Activated CD8-positive, alpha-beta memory T cell treated with anti-CD3 and anti-CD28 coated beads for 24 hours (primary cell): ENCODE results near the gene PIM2.

Experiments used
- DNase-seq: peaks from one replicate; pipeline ENCODE4 v3.0.0-alpha.2; 2020

Gene PIM2

GRCh38 chrX:48918643-48919340 lies at the start of gene PIM2:
Gene PIM2, minus strand, starts transcription at chrX:48919024. Its CDS starts 190 bp downstream, at chrX:48918834.
- peak; percentile 90 for DNase-seq

DNA sequence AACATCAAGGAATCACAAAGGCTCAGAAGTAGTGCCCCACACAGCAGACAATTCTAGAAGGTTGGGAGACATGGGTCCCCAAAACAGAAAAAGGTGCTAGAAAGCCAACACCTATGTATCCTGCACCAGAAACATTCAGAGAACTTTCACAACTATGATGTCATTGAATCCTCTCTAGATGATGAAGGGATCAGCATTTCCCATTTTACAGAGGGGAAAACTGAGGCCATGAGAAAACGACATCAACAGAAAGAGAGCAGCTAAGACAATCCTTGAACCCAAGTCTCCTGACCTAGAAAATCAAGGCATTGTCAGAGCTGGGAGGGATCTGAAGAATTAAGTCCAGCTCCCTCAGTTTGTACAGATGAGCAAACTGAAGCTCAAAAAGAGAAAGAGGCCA lies 49.6 kb upstream of the PIM2 start:
- no peak for DNase-seq

DNA sequence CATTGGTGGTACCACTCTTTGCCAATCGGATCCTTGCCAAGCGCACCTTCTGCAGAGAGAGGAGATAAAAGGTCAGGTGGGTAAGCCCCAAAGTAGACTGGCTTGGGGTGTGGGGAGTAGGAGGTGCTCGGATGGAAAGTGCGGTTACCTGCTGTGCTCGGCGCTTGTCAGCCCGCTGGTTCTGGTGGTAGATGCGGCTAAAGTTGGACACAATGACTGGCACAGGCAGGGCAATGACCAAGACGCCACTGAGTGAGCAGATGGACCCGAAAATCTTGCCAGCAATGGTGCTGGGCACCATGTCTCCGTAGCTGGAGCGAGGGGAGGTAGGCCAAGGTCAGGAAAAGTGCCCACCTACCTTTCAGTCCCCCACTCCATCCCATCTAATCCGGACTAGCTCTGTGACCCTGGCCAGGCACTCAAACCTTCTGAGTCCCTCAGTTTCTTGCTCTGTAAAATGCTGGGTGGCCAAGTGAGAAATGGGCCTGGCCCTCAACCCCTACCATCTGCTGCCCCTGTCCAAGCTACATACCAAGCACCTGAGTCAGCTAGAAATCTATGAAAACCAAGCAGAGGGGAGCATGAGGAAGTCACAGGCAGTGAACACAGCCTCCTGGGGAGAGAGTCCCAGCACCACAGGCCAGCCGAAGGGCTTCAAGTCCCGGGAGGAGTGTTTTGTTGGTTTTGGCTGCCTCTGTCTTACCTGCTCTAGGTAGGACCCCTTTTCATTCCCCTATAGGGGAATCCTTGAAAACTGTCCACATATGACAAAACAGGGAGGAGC lies 48.2 kb upstream of the PIM2 start:
- no peak for DNase-seq

DNA sequence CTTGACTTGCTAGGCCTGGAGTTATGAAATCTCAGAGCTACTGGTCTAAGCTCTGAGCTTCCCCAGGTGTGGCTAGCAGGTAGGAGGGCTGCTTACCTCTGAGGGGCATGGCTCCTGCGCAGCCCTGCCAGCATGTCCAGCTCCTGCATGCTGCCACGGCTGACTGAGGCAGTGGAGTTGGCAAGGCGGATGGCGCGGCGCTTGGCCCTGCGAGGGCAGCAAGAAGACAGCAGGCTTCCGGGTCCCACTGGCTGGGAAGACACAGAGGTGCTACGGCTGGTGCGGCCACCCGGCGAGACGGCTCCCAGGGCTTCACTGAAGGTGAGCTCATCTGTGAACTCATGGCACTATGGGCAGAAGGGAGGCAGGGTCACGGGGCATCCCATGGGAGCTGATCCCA lies 47.1 kb upstream of the PIM2 start:
- DNase-seq = no peak

GRCh38 chrX:48961585-48962091 lies 42.8 kb upstream of the PIM2 start:
- DNase-seq = no peak

- no peak for DNase-seq
These were observed 41.5 kb upstream of the PIM2 start for GRCh38 chrX:48960291-48960690.

DNA sequence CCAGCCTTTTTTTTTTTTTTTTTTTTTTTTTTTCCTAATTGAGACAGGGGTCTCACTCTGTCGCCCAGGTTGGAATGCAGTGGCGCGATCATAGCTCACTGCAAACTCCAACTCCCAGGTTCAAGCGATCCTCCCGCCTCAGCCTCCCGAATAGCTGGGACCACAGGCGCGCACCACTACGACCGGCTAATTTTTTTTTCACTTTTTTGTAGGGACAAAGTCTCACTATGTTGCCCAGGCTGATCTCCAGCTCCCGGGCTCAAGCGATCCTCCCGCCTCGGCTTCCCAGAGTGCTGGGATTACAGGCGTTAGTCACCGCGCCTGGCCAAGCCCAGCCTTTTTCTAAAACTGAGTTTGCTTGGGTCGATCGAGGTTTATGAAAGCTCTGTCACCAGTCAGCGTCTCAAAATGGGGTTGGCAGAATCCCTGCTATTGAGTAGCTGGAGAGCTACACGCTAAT lies 39.8 kb upstream of the PIM2 start:
- DNase-seq = peak; percentile 66

DNA sequence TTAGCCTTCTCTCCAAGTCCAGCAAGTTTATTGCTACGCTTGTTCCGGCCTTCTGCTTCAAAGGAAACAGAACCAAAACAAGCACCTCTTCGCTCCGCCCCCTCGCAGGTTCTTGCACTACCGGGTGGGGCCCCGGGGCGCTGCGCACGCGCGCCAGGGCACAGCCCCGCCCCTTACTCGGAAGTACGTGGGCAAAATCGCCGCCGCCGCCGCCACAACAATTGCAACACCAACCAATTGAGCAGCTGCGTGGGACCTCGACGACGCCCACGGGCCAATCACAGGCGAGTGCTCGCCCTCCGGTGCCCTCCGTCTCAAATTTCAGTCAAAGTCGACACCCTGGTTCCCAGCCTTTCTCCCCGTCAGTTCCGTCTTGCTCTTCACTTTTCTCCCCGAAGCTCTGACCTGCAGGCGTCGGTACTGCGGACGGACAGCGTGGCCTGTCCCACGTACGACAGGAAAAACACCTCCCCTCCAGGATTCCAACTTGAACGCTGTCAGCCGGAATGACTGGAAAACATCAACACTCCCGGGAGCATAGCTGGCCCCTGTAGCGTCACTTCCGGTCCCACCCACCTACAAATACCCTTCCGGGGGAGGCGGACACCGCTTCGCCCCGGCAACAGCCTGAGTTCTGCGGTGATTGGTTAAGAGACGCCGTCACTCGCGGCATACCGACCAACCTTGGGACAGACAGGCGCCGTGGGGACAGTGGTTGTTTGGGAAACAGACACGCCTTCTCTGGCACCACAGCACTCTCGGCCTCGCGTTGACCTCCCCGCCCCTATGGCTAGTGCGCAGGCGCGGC lies 39.2 kb upstream of the PIM2 start:
- peak; percentile 91 for DNase-seq

- DNase-seq = no peak
These were observed 38.6 kb upstream of the PIM2 start, which contains the start of gene OTUD5 for GRCh38 chrX:48957477-48957826. Gene OTUD5, minus strand, starts transcription at chrX:48957607. Its CDS starts 37 bp downstream, at chrX:48957570.

DNA sequence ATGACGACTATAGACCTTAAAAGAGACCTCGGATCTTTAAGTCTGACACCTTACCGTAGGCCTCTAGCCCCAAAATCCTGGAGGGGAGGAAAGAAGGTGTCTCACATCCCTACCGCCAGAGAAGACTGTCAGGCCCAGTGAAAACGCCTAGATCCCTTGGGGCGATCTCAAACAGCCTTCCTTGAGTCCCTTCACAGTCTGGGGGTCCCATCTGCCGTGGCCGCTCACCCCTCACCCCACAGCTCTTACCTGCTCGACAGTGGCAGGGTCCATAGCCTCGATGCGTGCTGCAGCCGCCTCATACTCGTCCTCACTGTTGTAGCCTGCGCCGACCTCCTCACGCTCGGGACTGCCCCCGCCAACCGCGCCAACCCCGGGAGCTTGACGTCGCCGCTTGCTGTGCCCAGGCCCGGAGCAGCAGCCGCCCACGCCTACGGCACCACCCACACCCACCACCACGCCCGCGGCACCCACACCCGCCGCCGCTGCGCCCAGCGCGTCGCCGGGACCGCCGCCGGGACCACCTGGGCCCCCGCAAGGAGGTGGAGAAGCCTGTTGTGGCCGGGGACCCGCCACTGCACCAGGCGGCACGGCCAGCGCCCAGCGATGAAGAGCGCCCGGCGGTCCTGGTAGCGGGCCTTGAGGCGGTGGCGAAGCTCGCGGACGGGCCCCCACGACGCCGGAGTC lies 38.0 kb upstream of the PIM2 start:
- DNase-seq = peak; percentile 73

DNA sequence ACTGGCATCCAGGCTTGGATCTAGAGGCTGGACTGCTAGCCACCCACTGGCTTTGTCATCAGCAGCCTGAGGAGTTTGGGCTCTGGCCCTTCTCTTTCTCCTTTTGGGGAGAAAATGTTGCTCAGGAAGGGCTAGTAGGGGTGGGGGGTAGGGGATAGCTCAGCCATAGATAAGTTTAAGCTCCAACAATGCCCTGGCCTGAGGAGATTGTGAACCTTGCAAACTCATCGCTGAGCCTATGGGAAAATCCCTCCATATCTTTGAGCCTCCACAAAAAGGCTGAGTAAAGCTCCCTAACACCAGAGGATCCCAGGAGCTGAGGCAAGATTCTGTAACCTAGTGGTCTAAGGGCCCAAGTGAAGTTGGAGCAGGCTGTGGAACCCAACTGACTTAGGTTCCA lies 29.8 kb upstream of the PIM2 start:
- DNase-seq = no peak

GRCh38 chrX:48945517-48946348 lies 26.9 kb upstream of the PIM2 start:
- peak; percentile 79 for DNase-seq

GRCh38 chrX:48942895-48943294 lies 24.1 kb upstream of the PIM2 start:
- no peak for DNase-seq

DNA sequence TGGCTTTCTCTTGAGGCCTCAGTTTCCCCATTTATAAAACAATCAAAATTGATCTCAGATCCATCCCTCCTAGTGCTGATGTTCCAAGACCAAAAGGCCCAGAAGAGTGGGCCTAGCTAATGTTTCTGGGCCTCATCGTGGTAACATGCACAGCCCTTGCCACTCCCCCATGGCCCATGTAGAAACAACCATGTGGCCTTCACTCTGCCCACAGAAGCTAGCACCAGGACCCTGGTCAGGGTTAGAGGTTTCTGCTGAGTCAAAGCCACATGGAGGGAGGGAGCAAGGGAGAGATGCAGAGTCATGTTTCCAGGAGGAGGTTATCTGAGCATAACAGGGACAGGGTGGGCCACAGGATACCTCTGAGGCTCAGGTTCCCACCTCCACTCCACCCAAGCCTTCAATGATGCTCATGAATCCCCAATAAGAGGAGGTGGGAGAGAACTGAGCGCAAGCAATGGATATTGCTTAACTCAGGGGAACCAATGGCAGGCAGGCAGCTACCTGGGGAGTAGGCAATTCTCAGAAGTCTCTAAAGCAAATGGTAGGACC lies 21.7 kb upstream of the PIM2 start:
- no peak for DNase-seq

- peak; percentile 69 for DNase-seq
These were observed 20.9 kb upstream of the PIM2 start for GRCh38 chrX:48939524-48940228.

GRCh38 chrX:48938721-48939425 lies 20.0 kb upstream of the PIM2 start:
- peak; percentile 81 for DNase-seq

GRCh38 chrX:48937054-48937907 lies 18.5 kb upstream of the PIM2 start:
- peak; percentile 94 for DNase-seq

DNA sequence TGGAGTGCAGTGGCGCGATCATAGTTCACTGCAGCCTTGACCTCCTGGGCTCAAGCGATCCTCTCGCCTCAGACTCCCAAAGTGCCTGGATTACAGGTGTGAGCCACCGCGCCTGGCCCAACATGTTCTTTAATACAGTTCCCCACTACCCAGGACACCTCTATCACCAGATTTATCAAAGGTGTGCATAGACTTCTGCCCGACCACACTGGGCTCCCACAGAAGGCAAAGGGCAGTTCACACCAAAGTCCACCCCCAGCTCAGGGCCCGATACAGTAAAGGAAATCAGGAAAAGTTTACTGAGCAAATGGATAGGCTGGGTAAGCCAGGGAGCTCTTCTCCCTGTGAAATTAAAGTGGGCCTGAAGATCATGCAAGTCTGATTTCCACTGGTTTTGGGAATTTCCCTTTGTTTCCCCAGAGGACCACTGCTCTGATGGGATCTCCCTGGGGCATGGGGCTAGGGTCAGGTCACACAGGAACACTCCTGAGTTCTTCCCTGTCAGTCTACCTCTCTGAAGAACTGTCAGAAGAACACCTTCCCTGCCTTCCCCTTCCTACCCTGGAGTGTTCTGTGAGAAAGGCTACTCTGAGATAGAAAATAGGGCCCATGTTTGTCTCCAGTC lies 17.7 kb upstream of the PIM2 start:
- DNase-seq = peak; percentile 67

DNA sequence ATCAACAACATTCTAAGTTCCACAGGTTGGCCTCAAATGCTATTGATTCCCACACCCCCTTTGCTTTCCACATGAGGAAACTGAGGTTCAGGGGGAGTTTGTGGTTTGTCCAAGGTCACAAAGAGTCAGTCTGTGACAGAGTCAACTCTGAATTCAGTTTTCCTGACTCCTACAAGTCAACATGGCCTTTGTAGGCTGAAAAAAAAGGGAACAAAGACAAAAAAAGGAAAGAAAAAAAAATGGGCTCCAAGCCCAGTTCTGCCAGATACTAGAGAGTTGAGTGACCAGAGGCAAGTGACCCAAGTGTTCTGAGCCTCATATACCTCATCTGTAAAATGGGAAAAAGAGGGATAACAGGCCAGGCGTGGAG lies 16.5 kb upstream of the PIM2 start:
- no peak for DNase-seq
